RWPE2 (cell line): ENCODE results near the gene DUSP6.

Experiments
- ATAC-seq: fragments of 200-7000 bp; cut with Tn5 transposase; 3 replicates; pipeline ENCODE4 v1.9.1; 2021; ENCODE audit warnings: low read depth
- DNase-seq: peaks from one replicate; pipeline ENCODE4 v3.0.0-alpha.2; 2020; ENCODE audit warnings: low spot score
- H3K27ac ChIP-seq: fragments of 450-650 bp; 2 replicates; pipeline ENCODE4 v1.5.1; 2017; ENCODE audit warnings: mild to moderate bottlenecking; ENCODE audit not compliant: poor library complexity, severe bottlenecking
- H3K27me3 ChIP-seq: fragments of 250-450 bp; sonication (Bioruptor Pico); 2 replicates; pipeline ENCODE4 v1.5.1; 2021; ENCODE audit warnings: mild to moderate bottlenecking, moderate library complexity; ENCODE audit not compliant: insufficient read depth, poor library complexity, severe bottlenecking
- H3K36me3 ChIP-seq: fragments of 250-450 bp; sonication (Bioruptor Pico); 2 replicates; pipeline ENCODE4 v1.5.1; 2020; ENCODE audit warnings: low read depth, mild to moderate bottlenecking, moderate library complexity
- H3K4me1 ChIP-seq: fragments of 250-450 bp; sonication (Bioruptor Pico); 2 replicates; pipeline ENCODE4 v1.5.1; 2021; ENCODE audit warnings: mild to moderate bottlenecking, moderate library complexity; ENCODE audit not compliant: insufficient read depth, poor library complexity, severe bottlenecking
- H3K4me3 ChIP-seq: fragments of 250-450 bp; sonication (Bioruptor Pico); 2 replicates; pipeline ENCODE4 v1.5.1; 2021; ENCODE audit warnings: mild to moderate bottlenecking, moderate library complexity; ENCODE audit not compliant: severe bottlenecking
- H3K9me3 ChIP-seq: fragments of 250-450 bp; sonication (Bioruptor Pico); 2 replicates; pipeline ENCODE4 v1.5.1; 2021; ENCODE audit warnings: mild to moderate bottlenecking, moderate library complexity; ENCODE audit not compliant: severe bottlenecking
- TF ChIP-seq, protein P1 (sequence below): fragments of 450-650 bp; IDR thresholded peaks from one replicate; pipeline ENCODE4 v1.5.1; 2017; ENCODE audit warnings: mild to moderate bottlenecking, moderate library complexity; ENCODE audit not compliant: poor library complexity, severe bottlenecking

DUSP6 gene

DNA sequence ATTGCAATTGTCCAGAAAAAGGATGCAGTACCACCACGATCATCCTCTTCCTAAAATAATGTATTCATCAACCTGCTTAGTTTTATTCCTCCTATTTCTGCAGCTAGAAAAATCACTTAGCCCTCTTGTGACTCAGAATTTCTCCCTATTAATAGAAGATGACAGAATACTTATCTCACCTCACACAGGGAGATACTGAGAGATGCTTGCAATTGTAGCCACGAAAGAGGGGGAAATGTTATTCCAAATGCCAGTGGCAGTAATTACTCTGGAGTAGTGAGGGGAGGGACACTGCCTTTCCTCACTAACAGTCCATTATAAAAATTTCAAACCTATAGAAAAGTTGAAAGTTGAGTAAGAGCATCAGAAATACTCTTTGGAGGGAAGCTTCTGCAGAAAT lies 11.8 kb upstream of the DUSP6 start:
- no peaks in the 10 kb centered on the region for H3K9me3 ChIP-seq
- H3K4me3 ChIP-seq = no peak overlapping the region
- DNase-seq (no peak), ATAC-seq (no peak)
- no peaks in the 10 kb centered on the region for H3K27me3 ChIP-seq
- H3K36me3 ChIP-seq = no peaks in the 10 kb centered on the region
- peak overlapping the region; percentile 7 for H3K27ac ChIP-seq
- H3K4me1 ChIP-seq = peaks cover 15% of the 10 kb centered on the region
- TF ChIP-seq, protein P1, sequence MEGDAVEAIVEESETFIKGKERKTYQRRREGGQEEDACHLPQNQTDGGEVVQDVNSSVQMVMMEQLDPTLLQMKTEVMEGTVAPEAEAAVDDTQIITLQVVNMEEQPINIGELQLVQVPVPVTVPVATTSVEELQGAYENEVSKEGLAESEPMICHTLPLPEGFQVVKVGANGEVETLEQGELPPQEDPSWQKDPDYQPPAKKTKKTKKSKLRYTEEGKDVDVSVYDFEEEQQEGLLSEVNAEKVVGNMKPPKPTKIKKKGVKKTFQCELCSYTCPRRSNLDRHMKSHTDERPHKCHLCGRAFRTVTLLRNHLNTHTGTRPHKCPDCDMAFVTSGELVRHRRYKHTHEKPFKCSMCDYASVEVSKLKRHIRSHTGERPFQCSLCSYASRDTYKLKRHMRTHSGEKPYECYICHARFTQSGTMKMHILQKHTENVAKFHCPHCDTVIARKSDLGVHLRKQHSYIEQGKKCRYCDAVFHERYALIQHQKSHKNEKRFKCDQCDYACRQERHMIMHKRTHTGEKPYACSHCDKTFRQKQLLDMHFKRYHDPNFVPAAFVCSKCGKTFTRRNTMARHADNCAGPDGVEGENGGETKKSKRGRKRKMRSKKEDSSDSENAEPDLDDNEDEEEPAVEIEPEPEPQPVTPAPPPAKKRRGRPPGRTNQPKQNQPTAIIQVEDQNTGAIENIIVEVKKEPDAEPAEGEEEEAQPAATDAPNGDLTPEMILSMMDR = no peak

DNA sequence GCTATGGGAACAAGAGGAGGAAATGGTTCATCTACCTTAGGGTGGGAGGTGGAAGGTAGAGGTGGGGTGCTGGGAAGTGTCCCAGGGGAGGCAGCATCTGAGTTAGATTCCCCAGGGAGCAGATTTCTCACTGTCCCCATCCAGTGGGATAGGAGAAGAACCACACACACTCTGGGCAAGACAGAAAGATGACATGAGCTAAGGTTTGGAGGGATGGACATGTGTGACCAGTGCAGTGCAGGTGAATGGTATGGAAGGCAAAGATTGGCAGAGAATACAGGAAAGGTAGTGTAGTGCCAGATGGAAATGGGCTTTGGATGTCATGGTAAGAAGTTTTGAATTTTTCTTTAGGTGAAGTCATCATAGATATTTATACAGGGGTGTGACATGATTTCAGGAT lies 11.3 kb upstream of the DUSP6 start:
- TF ChIP-seq, protein P1 = no peak
- Histone ChIP-seq H3K4me1 (peaks cover 12% of the 10 kb centered on the region), H3K4me3 (no peak overlapping the region), H3K27me3 (no peaks in the 10 kb centered on the region), H3K36me3 (no peaks in the 10 kb centered on the region), H3K9me3 (no peaks in the 10 kb centered on the region), H3K27ac (peak overlapping the region; percentile 7)
- no peak for ATAC-seq
- DNase-seq = no peak

DNA sequence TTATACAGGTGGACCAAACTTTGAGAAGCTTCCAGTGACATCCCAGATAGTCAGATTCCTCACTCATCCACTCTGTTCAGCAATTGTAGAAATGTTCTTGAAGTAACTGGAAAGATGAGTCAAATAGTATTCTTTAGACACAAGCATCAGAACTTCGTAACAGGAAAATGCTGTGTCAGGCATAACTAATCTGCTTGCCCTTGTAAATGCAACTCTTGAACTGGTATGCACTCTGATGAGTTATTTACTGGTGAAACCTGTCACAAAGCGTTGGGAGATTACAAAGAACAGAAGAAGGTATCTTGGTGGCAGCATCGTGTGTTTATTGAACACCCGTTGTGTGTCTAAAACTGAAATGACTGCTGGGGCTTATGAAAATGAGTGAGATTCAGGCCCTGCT lies 10.8 kb upstream of the DUSP6 start:
- Histone ChIP-seq H3K27me3 (no peaks in the 10 kb centered on the region), H3K36me3 (no peaks in the 10 kb centered on the region), H3K4me1 (peaks cover 12% of the 10 kb centered on the region), H3K4me3 (no peak overlapping the region), H3K9me3 (no peaks in the 10 kb centered on the region), H3K27ac (peak overlapping the region; percentile 7)
- ATAC-seq (no peak; the same call in 2 of the 3 replicates), DNase-seq (no peak)
- TF ChIP-seq, protein P1 = no peak

DNA sequence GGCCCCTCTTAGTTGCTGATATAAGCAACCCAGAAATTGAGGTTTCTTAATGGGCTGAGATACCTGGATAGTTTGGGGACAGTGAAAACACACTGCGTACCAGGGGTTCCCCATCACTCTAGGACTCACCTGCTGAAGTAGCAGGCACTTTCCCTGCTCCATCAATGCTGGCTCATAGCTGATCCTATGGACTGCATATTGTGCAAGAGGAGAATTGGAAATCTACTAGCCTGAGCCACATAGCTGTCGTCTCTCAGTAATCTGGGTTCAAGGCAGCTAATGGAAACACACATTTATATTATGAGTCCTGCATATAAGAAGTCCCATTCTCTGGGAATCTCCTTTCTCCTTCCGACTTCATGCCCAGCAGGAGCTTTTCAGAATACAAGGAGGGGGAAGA lies 7.3 kb upstream of the DUSP6 start:
- H3K27me3 ChIP-seq = no peaks in the 10 kb centered on the region
- H3K4me1 ChIP-seq = peaks cover 40% of the 10 kb centered on the region
- H3K4me3 ChIP-seq = no peak overlapping the region
- H3K27ac ChIP-seq = no peak overlapping the region
- H3K9me3 ChIP-seq = no peaks in the 10 kb centered on the region
- no peaks in the 10 kb centered on the region for H3K36me3 ChIP-seq
- TF ChIP-seq, protein P1 = no peak
- ATAC-seq (no peak), DNase-seq (no peak)

DNA sequence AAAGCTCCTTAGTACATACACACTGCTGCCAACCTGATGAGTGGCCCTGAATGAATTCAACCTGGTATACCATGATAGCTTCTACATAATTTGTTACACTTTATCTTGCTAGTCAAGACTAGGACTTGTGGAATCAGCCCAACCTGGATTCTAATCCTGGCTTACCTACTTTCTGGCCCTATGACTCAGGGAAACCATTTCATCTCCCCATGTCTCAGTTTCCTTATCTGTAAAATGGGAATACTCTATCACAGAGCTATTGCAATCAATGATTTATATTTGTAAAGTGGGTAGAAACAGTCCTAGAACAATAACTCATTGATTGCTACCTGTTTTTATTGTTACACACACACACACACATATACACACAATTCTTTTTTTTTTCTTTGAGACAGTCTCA lies 6.5 kb upstream of the DUSP6 start:
- DNase-seq (no peak), ATAC-seq (no peak)
- peaks cover 40% of the 10 kb centered on the region for H3K4me1 ChIP-seq
- TF ChIP-seq, protein P1 = no peak
- no peaks in the 10 kb centered on the region for H3K27me3 ChIP-seq
- H3K9me3 ChIP-seq = no peaks in the 10 kb centered on the region
- no peaks in the 10 kb centered on the region for H3K36me3 ChIP-seq
- H3K4me3 ChIP-seq = no peak overlapping the region
- peak overlapping the region; percentile 99 for H3K27ac ChIP-seq
